Ammon's horn (tissue), 1 donor: ENCODE measurements around the gene MACROH2A1.

Source experiments
- DNase-seq: peaks from one replicate; pipeline ENCODE4 v3.0.0-alpha.2; 2016; ENCODE audit warnings: low spot score

Gene MACROH2A1

GRCh38 chr5:135353952-135354721 lies 44.9 kb downstream of the MACROH2A1 start:
- DNase-seq, result peak; percentile 43

- no peak for DNase-seq
These were observed 48.5 kb downstream of the MACROH2A1 start for GRCh38 chr5:135350536-135350935.

DNA sequence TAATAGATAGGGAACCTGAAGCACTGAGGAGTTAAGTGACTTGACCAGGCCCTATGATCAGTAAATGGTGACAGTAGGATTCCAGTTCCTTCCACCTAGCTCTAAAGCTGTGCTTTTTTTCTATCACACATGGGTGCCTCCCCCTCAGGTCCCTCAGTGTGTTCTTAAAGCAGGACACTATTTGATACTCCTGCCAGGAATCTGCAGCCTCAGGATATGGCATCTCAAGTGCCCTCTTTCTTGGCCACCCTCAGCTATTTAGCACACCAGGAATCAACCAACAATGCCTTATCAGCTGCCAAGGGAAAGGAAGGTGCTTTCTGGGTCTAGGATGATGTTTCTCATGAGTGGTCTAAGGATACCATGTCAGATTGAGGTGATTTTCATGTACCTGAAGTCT lies 49.1 kb downstream of the MACROH2A1 start:
- DNase-seq, result no peak

- DNase-seq, result no peak
These were observed 49.6 kb downstream of the MACROH2A1 start for GRCh38 chr5:135349451-135349850.

DNA sequence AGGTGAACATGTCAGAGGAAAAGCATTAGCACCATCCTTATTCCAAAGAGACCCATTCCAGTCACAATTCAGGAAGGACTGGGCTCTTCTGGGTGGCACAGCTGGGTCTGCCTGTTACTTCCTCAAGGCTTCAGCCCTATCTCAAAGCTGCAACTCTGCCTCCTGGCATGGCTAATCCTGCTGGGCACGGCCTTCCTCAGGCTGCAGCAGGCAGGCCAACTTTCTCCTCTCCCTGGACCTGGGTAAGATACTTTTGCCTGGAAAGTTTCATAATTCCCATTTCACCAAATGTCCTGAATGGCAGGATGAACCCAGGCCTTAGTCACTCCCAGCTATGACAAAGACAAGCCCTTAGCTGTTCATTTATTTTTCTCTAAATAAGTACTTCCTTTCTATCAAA lies 50.1 kb downstream of the MACROH2A1 start:
- no peak for DNase-seq

DNA sequence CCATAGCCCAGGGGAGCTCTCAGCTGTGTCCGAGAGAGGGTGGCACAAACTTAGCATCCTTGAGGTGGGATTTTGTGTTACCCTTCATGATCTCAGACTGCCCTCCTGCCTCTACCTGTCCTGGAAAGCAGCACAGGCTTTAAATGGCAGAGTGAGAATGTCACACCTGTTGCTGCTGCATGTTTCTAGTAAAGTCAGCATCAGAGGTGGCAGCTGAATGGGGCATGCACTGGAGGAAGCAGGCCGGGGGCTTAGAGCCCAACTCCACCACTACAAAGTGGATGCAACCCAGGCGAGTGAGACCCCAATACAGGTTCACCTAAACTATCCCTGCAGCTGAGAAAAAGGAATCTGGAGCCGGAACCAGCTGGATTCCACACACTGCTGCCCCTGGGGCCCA lies 51.6 kb downstream of the MACROH2A1 start:
- DNase-seq, result no peak

- DNase-seq, result no peak
These were observed 52.9 kb downstream of the MACROH2A1 start for GRCh38 chr5:135345956-135346731.

DNA sequence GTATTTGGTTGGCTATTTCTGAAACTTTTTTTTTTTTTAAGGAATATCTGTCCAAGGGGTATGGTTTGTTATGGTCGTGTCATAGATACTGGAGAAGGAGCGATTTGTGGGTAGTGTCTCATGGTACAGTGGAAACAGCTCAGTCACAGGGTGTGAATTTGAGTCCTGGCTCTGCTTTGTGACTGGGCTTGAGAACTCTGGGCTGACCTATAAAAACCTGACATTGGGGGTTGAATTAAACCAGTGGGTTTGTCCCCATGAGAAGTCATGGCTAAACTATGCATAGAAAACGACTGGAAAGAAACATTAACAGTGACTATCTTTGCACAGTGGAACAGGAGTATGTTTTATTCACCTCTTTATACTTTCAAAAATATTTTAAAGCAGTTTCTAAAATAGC lies 54.7 kb downstream of the MACROH2A1 start:
- DNase-seq, result no peak

DNA sequence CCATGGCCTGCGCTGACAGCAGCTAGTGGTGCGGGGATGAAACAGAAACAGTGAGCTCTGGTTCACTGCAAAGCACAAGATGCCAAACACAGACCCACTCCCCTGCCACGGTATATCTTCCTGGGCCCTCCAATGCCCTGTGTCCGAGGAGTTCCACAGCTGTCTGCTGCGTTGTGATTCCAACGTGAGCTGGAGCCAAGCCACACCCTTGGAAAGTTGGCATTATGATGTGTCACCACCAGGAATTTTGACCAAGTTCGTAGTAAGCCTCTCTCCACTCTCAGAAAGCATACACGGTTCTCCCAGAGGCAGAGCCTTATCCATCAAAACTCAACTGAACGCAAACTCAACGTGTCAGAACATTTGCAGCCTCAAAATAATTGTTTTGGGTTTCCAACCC lies 55.6 kb downstream of the MACROH2A1 start:
- DNase-seq, result no peak

- no peak for DNase-seq
These were observed 56.5 kb downstream of the MACROH2A1 start for GRCh38 chr5:135342551-135342875.

GRCh38 chr5:135341696-135342550 lies 57.1 kb downstream of the MACROH2A1 start:
- DNase-seq, result no peak

DNA sequence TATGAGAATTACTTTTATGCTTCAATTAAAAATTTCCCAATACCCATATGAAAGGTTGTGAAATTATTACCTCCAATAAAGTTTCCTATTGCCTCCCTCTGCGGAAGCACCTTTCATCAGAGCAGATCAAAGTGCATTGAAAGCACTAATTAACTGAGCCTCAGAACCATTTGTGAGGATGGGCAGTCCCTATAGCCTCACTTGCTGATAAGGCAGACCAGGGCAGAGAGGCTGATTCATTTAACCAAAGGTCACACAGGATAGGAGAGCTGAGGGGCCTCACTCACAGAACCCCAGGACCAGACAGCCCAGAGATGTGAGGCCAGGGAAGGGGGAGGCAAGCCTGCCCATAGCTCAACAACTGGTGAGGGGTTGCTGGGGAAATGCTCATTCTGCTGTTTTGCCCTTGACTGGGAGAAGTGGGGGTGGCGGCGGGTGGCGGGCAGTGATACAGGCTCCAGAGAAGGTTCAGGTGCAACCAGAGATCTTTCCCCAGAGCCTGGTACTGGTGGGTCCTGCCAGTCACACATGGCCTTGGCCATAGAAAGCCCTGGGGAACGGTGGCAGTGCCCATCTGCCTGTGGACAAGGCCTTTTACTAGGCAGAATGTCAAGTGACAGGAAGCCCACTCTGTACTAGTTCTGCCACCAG lies 57.9 kb downstream of the MACROH2A1 start:
- no peak for DNase-seq

- DNase-seq, result no peak
These were observed 58.5 kb downstream of the MACROH2A1 start for GRCh38 chr5:135340568-135340967.

- DNase-seq, result no peak
These were observed 59.4 kb downstream of the MACROH2A1 start for GRCh38 chr5:135339623-135340022.

DNA sequence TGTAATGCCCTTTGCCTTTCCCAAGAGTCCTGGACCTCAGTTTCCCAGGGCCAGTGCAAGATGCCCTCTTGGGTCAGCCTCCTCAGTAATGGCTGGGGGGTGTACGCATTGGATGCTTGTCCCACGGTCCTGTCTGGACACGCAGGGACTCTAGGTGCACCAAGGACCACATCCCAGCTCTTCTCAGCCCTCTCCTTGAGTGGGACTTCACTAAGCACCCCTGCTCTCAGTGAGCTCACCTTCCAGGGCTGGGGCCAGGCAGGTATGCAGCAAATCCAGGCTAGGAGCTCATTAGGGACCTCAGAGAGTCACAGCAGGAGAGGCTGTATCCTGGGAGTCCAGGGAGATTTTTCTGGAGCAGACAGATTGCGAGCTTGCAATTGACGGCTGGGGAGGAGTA lies 59.8 kb downstream of the MACROH2A1 start:
- no peak for DNase-seq

- peak; percentile 63 for DNase-seq
These were observed 62.0 kb downstream of the MACROH2A1 start for GRCh38 chr5:135337064-135337463.

DNA sequence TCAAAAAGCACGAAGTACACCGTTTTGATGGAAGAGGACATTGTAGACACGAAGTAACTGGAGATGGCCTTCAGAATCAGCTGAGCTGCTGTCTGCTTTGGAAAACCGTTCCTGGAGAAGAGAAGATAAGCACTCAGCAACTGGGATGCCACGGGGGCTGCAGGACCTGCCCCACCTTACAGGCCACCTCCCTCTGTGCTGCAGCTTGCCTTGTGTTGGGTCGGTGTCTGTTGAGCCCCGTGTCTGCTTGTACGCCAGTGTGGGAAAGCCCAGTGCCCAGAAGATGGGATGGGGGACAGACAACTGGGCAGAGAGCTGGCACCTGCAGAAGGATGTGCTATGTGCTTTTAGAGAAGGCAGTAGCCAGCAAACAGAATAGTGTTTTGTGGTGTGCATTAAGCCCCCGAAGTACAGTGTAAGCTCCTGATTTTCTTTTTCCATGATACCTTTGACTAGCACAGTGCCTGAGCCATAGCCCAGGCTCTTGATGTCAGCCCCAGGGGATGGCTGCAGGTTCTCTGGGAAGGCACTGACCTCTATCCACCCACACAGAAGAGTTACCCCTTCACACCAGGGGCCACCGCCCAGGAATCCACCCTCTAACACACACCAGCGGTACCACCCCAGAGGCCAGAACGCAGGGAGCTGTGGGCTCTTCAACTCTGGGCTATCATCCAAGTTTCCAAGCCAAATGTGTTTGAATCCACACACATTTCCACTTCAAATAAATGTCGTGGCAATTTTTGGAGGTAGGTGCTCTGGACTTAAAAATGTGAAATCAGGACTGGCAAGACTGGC lies 63.8 kb downstream of the MACROH2A1 start:
- DNase-seq, result no peak

- DNase-seq, result no peak
These were observed 65.1 kb downstream of the MACROH2A1 start for GRCh38 chr5:135333732-135334515.

DNA sequence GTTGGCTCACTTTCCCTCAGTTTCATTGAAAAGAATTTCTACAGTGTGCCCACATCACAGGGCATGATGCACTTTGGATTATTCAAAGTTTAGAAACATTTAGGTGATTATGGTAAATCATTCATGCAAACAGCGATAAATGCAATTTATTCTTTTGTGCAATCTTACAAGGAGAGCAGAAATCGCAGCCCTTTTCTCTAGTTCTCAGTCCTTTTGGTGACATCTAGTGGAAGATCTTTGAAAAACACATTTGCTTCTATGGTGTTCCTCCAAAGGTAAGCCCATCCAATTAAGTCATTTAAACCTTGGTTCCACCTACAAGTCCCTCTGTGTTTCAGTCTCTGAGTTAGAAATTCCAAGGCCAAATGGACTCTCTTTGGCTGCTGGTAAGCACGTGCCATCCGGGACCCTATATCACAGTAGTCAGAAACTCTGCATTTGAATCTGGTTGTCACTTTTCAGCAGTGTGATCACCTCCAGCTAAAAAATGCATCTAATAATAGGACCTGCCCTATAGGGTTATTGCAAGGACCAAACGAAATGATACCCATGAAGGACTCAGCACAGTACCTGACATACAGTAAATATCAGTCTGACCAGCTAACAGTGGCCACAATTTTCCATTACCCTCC lies 66.4 kb downstream of the MACROH2A1 start:
- DNase-seq, result peak; percentile 64

- no peak for DNase-seq
These were observed 67.4 kb downstream of the MACROH2A1 start for GRCh38 chr5:135331612-135332011.
